OCI-LY1 (cell line): Measurements from ENCODE around the gene STAU1.

ENCODE experiments used
- EZH2 ChIP-seq: fragments of 200-600 bp; sonication (generic), shearing (Covaris generic); IDR thresholded peaks from 2 replicates; pipeline ENCODE4 v1.8.0; 2017; ENCODE audit warnings: borderline replicate concordance, mixed run types, mild to moderate bottlenecking, antibody characterized with exemption, low read length, moderate library complexity, mixed read lengths
- TF ChIP-seq, protein P1 (sequence below): fragments of 200-600 bp; sonication (generic), shearing (Covaris generic); IDR thresholded peaks from 2 replicates; pipeline ENCODE4 v1.5.1; 2017; ENCODE audit warnings: mild to moderate bottlenecking, antibody characterized with exemption, low read length, moderate library complexity, mixed read lengths

DNA sequence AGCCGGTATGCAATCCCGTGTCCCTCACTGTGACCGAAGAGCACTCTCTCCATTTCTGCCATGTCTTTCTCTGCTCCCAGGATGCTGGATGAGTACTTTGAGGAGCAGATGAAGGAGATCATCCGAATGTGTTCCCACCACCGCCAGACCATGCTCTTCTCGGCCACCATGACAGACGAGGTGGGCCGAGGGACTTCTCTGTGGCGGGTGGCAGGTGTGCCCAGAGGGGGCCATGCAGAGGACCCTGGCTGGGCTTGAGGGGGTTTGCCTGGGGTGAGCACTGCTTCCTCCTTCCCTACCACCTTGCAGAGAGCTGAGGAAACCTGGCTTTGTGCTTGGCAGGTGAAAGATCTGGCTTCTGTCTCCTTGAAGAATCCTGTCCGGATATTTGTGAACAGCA lies 45.1 kb upstream of the STAU1 start:
- TF ChIP-seq, protein P1, sequence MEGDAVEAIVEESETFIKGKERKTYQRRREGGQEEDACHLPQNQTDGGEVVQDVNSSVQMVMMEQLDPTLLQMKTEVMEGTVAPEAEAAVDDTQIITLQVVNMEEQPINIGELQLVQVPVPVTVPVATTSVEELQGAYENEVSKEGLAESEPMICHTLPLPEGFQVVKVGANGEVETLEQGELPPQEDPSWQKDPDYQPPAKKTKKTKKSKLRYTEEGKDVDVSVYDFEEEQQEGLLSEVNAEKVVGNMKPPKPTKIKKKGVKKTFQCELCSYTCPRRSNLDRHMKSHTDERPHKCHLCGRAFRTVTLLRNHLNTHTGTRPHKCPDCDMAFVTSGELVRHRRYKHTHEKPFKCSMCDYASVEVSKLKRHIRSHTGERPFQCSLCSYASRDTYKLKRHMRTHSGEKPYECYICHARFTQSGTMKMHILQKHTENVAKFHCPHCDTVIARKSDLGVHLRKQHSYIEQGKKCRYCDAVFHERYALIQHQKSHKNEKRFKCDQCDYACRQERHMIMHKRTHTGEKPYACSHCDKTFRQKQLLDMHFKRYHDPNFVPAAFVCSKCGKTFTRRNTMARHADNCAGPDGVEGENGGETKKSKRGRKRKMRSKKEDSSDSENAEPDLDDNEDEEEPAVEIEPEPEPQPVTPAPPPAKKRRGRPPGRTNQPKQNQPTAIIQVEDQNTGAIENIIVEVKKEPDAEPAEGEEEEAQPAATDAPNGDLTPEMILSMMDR, result no peak
- TF ChIP-seq EZH2, result no peak
